H9 (cell line): ENCODE data around the gene SLC2A4. TPM values are rescaled to one million over a fixed set of nuclear protein-coding genes. Genes with fewer than 3 reads are reported as not detected.

Experiments used
- DNase-seq: peaks from one replicate; pipeline ENCODE4 v3.0.0-alpha.2; 2017
- H2AFZ ChIP-seq: one replicate; pipeline ENCODE4 v1.6.1; 2013; ENCODE audit warnings: mild to moderate bottlenecking, low read length, control low read depth, moderate library complexity
- H2AK5ac ChIP-seq: 2 replicates; pipeline ENCODE4 v1.6.1; 2013; ENCODE audit warnings: low read length, control low read depth, mixed read lengths; ENCODE audit not compliant: insufficient read length
- H2BK120ac ChIP-seq: one replicate; pipeline ENCODE4 v1.6.1; 2013; ENCODE audit warnings: low read depth, mild to moderate bottlenecking, low read length, control low read depth, inconsistent platforms; ENCODE audit not compliant: poor library complexity, severe bottlenecking
- H2BK12ac ChIP-seq: 2 replicates; pipeline ENCODE4 v1.6.1; 2013; ENCODE audit warnings: low read length, control low read depth, mixed read lengths, low read depth; ENCODE audit not compliant: insufficient read length
- H2BK15ac ChIP-seq: 2 replicates; pipeline ENCODE4 v1.6.1; 2013; ENCODE audit warnings: low read depth, low read length, control low read depth
- H2BK20ac ChIP-seq: one replicate; pipeline ENCODE4 v1.6.1; 2013; ENCODE audit warnings: low read depth, mild to moderate bottlenecking, low read length, control low read depth, inconsistent platforms; ENCODE audit not compliant: poor library complexity, severe bottlenecking
- H2BK5ac ChIP-seq: 2 replicates; pipeline ENCODE4 v1.6.1; 2013; ENCODE audit warnings: low read length, control low read depth, mixed read lengths; ENCODE audit not compliant: insufficient read length
- H3K14ac ChIP-seq: 2 replicates; pipeline ENCODE4 v1.6.1; 2013; ENCODE audit warnings: low read length, control low read depth; ENCODE audit not compliant: insufficient read depth
- H3K18ac ChIP-seq: 2 replicates; pipeline ENCODE4 v1.6.1; 2013; ENCODE audit warnings: low read depth, mild to moderate bottlenecking, mixed read lengths, low read length, control low read depth; ENCODE audit not compliant: insufficient read length
- H3K23ac ChIP-seq: 2 replicates; pipeline ENCODE4 v1.6.1; 2013; ENCODE audit warnings: low read length, control low read depth, mixed read lengths, low read depth; ENCODE audit not compliant: insufficient read length
- H3K23me2 ChIP-seq: 2 replicates; pipeline ENCODE4 v1.6.1; 2013; ENCODE audit warnings: low read depth, mild to moderate bottlenecking, mixed read lengths, low read length, control low read depth; ENCODE audit not compliant: insufficient read length, poor library complexity, severe bottlenecking
- H3K27ac ChIP-seq: 2 replicates; pipeline ENCODE4 v1.5.1; 2013; ENCODE audit warnings: low read length, control low read depth, mixed read lengths, low read depth; ENCODE audit not compliant: insufficient read length
- H3K27me3 ChIP-seq: 2 replicates; pipeline ENCODE4 v1.6.1; 2013; ENCODE audit warnings: low read length, control low read depth, inconsistent platforms; ENCODE audit not compliant: insufficient read depth
- H3K4ac ChIP-seq: 2 replicates; pipeline ENCODE4 v1.6.1; 2013; ENCODE audit warnings: low read depth, mild to moderate bottlenecking, control low read depth, inconsistent platforms, low read length, moderate library complexity
- H3K4me1 ChIP-seq: 2 replicates; pipeline ENCODE4 v1.6.1; 2013; ENCODE audit warnings: low read length, control low read depth, inconsistent platforms; ENCODE audit not compliant: insufficient read depth
- H3K4me2 ChIP-seq: 2 replicates; pipeline ENCODE4 v1.6.1; 2013; ENCODE audit warnings: low read length, control low read depth, mixed read lengths; ENCODE audit not compliant: insufficient read length, insufficient read depth
- H3K56ac ChIP-seq: 2 replicates; pipeline ENCODE4 v1.6.1; 2013; ENCODE audit warnings: low read depth, mild to moderate bottlenecking, mixed read lengths, low read length, control low read depth; ENCODE audit not compliant: insufficient read length
- H3K79me1 ChIP-seq: 2 replicates; pipeline ENCODE4 v1.6.1; 2013; ENCODE audit warnings: low read depth, mild to moderate bottlenecking, moderate library complexity, low read length, control low read depth, inconsistent platforms; ENCODE audit not compliant: insufficient read depth, poor library complexity, severe bottlenecking
- H3K79me2 ChIP-seq: 2 replicates; pipeline ENCODE4 v1.6.1; 2013; ENCODE audit warnings: low read length, control low read depth, inconsistent platforms; ENCODE audit not compliant: insufficient read depth
- H3K9ac ChIP-seq: 2 replicates; pipeline ENCODE4 v1.6.1; 2013; ENCODE audit warnings: low read length, control low read depth, mixed read lengths; ENCODE audit not compliant: insufficient read length; ENCODE audit errors: extremely low read depth
- H3K9me3 ChIP-seq: one replicate; pipeline ENCODE4 v1.6.1; 2013; ENCODE audit warnings: low read depth, low read length, inconsistent platforms; ENCODE audit not compliant: control insufficient read depth
- H3T11ph ChIP-seq: one replicate; pipeline ENCODE4 v1.6.1; 2013; ENCODE audit warnings: mild to moderate bottlenecking, low read length, control low read depth, inconsistent platforms
- H4K20me1 ChIP-seq: one replicate; pipeline ENCODE4 v1.6.1; 2013; ENCODE audit not compliant: control insufficient read depth, insufficient read length, insufficient read depth
- H4K5ac ChIP-seq: 2 replicates; pipeline ENCODE4 v1.6.1; 2013; ENCODE audit warnings: low read depth, mild to moderate bottlenecking, mixed read lengths, low read length, control low read depth; ENCODE audit not compliant: insufficient read length
- H4K8ac ChIP-seq: replicated peaks from 2 replicates; pipeline ENCODE4 v1.6.1; 2013; ENCODE audit warnings: low read length, control low read depth, mixed read lengths, low read depth; ENCODE audit not compliant: insufficient read length
- H4K91ac ChIP-seq: 2 replicates; pipeline ENCODE4 v1.6.1; 2013; ENCODE audit warnings: low read depth, mild to moderate bottlenecking, moderate library complexity, mixed read lengths, low read length, control low read depth; ENCODE audit not compliant: insufficient read length
- H3K27ac Mint-ChIP-seq, 3 experiments: 2 replicates in 2 of 3; 3 replicates in 1 of 3; pipeline ENCODE4 v1.8.0; 2020 to 2021; ENCODE audit warnings: mixed read lengths in 3 of 3, mild to moderate bottlenecking in 1 of 3, moderate library complexity in 1 of 3
- H3K27me3 Mint-ChIP-seq: 2 replicates; pipeline ENCODE4 v1.8.0; 2021; ENCODE audit warnings: low read depth, mild to moderate bottlenecking, moderate library complexity, mixed read lengths
- H3K36me3 Mint-ChIP-seq, 3 experiments: 2 replicates in 2 of 3; 3 replicates in 1 of 3; pipeline ENCODE4 v1.8.0; 2020 to 2021; ENCODE audit warnings: low read depth in 3 of 3, mixed read lengths in 3 of 3; ENCODE audit not compliant: insufficient read depth in 1 of 3
- H3K4me1 Mint-ChIP-seq, 2 experiments: 2 replicates each; pipeline ENCODE4 v1.8.0; 2020; ENCODE audit warnings: mixed read lengths in 2 of 2
- H3K4me3 Mint-ChIP-seq, 2 experiments: 2 replicates in 1 of 2; 3 replicates in 1 of 2; pipeline ENCODE4 v1.8.0; 2020 to 2021; ENCODE audit warnings: mild to moderate bottlenecking in 2 of 2, mixed read lengths in 2 of 2, moderate library complexity in 1 of 2
- H3K9me3 Mint-ChIP-seq, 2 experiments: 2 replicates in 1 of 2; 3 replicates in 1 of 2; pipeline ENCODE4 v1.8.0; 2020; ENCODE audit warnings: mild to moderate bottlenecking in 2 of 2, mixed read lengths in 2 of 2, moderate library complexity in 1 of 2
- CTCF ChIP-seq: fragments of 200-600 bp; sonication (generic); conservative IDR thresholded peaks from 3 replicates; pipeline ENCODE4 v1.8.0; 2021; ENCODE audit warnings: antibody characterized with exemption, mild to moderate bottlenecking
- WGBS: extraction: QIAGEN DNeasy Blood & Tissue Kit; methylation state at CpG from one replicate; pipeline ENCODE4 v1.1.7; 2013; ENCODE audit warnings: missing lambda C conversion rate, low lambda C conversion rate, mixed read lengths; ENCODE audit not compliant: insufficient read length; ENCODE audit errors: extremely low coverage; 5-methylcytosine and 5-hydroxymethylcytosine counted together
- total RNA-seq: library from RNA; stranded (reverse); gene quantifications from 2 replicates; pipeline ENCODE4 v1.2.1, GENCODE V29; 2021

The SLC2A4 gene
- total RNA-seq, 1 experiment from 2014 or later = 4.4 TPM

GRCh38 chr17:7238420-7239090, 43.0 kb upstream of the SLC2A4 start:
- Histone ChIP-seq H3K14ac (peak overlapping the region; percentile 66), H3K9ac (peak overlapping the region; percentile 72), H3K79me1 (peaks cover 9% of the 10 kb centered on the region), H3K79me2 (peaks cover 9% of the 10 kb centered on the region; the same call in 1 of the 2 replicates), H3K4ac (no peak overlapping the region), H3K4me2 (peak overlapping the region; percentile 53), H3K4me1 (no peaks in the 10 kb centered on the region), H2AK5ac (no peak overlapping the region), H2BK12ac (no peak overlapping the region), H3K23ac (no peak overlapping the region), H3K27ac (no peak overlapping the region), H3K23me2 (peaks cover 11% of the 10 kb centered on the region), H3K56ac (no peak overlapping the region), H4K20me1 (no peaks in the 10 kb centered on the region), H4K8ac (no peak overlapping the region), H4K91ac (no peak overlapping the region), H2BK120ac (no peak overlapping the region), H3K18ac (peak overlapping the region; percentile 51), H2BK20ac (no peak overlapping the region), H2BK15ac (no peak overlapping the region), H3K9me3 (no peaks in the 10 kb centered on the region), H2BK5ac (no peak overlapping the region), H3T11ph (no peak overlapping the region), H4K5ac (no peak overlapping the region), H2AFZ (no peak overlapping the region), H3K27me3 (no peaks in the 10 kb centered on the region)
- Mint-ChIP-seq H3K36me3 (peaks cover 33 to 59% (median 49%) of the 10 kb centered on the region in 3 experiments), H3K9me3 (peaks cover 0 to 2% of the 10 kb centered on the region in 2 experiments; a peak in 2 of 5 replicates), H3K4me1 (peaks cover 42 to 55% of the 10 kb centered on the region in 2 experiments), H3K27ac (peak overlapping the region; percentile 95 to 99 (median 97); a peak in 6 of 7 replicates), H3K27me3 (no peaks in the 10 kb centered on the region; the same call in 1 of the 2 replicates), H3K4me3 (peak overlapping the region; percentile 95 to 97)
- no CpG with 5 or more reads among the region's 39 CpGs for WGBS
- DNase-seq = peak; percentile 58
- TF ChIP-seq CTCF = no peak
